HEK293 (cell line): Measurements from ENCODE around the gene PLEKHA8.

Experiments used
- CTCF ChIA-PET: fragments of 350-600 bp; formaldehyde crosslinking; extraction: SDS; loops from one replicate; lab custom pipeline; 2021; ENCODE audit warnings: antibody characterized with exemption; lab: Yijun Ruan, JAX
- POLR2A ChIA-PET: fragments of 300-600 bp; formaldehyde crosslinking; extraction: SDS; loops from one replicate; lab custom pipeline; 2020; ENCODE audit warnings: antibody characterized with exemption, inconsistent platforms; lab: Yijun Ruan, JAX
- H3K27ac ChIP-seq: fragments of 200-500 bp; sonication (Bioruptor generic); 2 replicates; pipeline ENCODE4 v1.5.1; 2014; ENCODE audit warnings: low read depth, low read length, control low read depth, inconsistent platforms; ENCODE audit errors: extremely low read depth
- H3K36me3 ChIP-seq, 2 experiments: fragments of 200-500 bp in 1 of 2; sonication (Bioruptor generic) in 1 of 2; 1 replicate in 1 of 2; 2 replicates in 1 of 2; pipeline ENCODE4 v1.5.1; 2014 to 2017; ENCODE audit warnings: inconsistent platforms in 2 of 2, low read length in 2 of 2; ENCODE audit not compliant: control insufficient read depth in 2 of 2, insufficient read depth in 1 of 2
- H3K4me1 ChIP-seq: fragments of 200-500 bp; sonication (Bioruptor generic); 2 replicates; pipeline ENCODE4 v1.5.1; 2014; ENCODE audit warnings: mild to moderate bottlenecking, low read length, inconsistent platforms; ENCODE audit not compliant: control insufficient read depth, insufficient read depth
- H3K4me3 ChIP-seq: 2 replicates; pipeline ENCODE4 v1.5.1; 2011; ENCODE audit warnings: low read depth, mild to moderate bottlenecking, control low read depth, low read length, moderate library complexity
- H3K9me3 ChIP-seq: fragments of 200-500 bp; sonication (Bioruptor generic); 2 replicates; pipeline ENCODE4 v1.5.1; 2014; ENCODE audit warnings: low read depth, low read length, inconsistent platforms; ENCODE audit not compliant: control insufficient read depth, insufficient read depth
- AEBP2 ChIP-seq: fragments of 450-650 bp; formaldehyde crosslinking; IDR thresholded peaks from 2 replicates; pipeline ENCODE4 v1.5.1; 2016; ENCODE audit warnings: missing biosample characterization, missing genetic modification characterization, borderline replicate concordance
- ATF2 ChIP-seq: fragments of 450-650 bp; formaldehyde crosslinking; IDR thresholded peaks from 2 replicates; pipeline ENCODE4 v1.5.1; 2016; ENCODE audit warnings: missing biosample characterization, missing genetic modification characterization, low read depth
- GLIS1 ChIP-seq: fragments of 450-650 bp; formaldehyde crosslinking; IDR thresholded peaks from 2 replicates; pipeline ENCODE4 v1.5.1; 2016; ENCODE audit warnings: missing biosample characterization, missing genetic modification characterization
- IKZF3 ChIP-seq: fragments of 450-650 bp; IDR thresholded peaks from 2 replicates; pipeline ENCODE4 v1.5.0; 2018; ENCODE audit warnings: missing biosample characterization, mild to moderate bottlenecking, missing genetic modification characterization, moderate library complexity
- KLF1 ChIP-seq: fragments of 450-650 bp; formaldehyde crosslinking; IDR thresholded peaks from 2 replicates; pipeline ENCODE4 v1.5.1; 2016; ENCODE audit warnings: missing biosample characterization, missing genetic modification characterization
- MZF1 ChIP-seq: fragments of 450-650 bp; formaldehyde crosslinking; IDR thresholded peaks from 2 replicates; pipeline ENCODE4 v1.5.1; 2017; ENCODE audit warnings: missing biosample characterization, missing genetic modification characterization, borderline replicate concordance
- ZBTB1 ChIP-seq: fragments of 450-650 bp; formaldehyde crosslinking; IDR thresholded peaks from 2 replicates; pipeline ENCODE4 v1.5.1; 2016; ENCODE audit warnings: missing biosample characterization, missing genetic modification characterization
- ZNF114 ChIP-seq: fragments of 450-650 bp; formaldehyde crosslinking; IDR thresholded peaks from 2 replicates; pipeline ENCODE4 v1.5.0; 2017; ENCODE audit warnings: missing biosample characterization, missing genetic modification characterization
- ZNF133 ChIP-seq: fragments of 450-650 bp; formaldehyde crosslinking; IDR thresholded peaks from 2 replicates; pipeline ENCODE4 v1.5.1; 2016; ENCODE audit warnings: missing biosample characterization, missing genetic modification characterization
- ZNF146 ChIP-seq: fragments of 450-650 bp; formaldehyde crosslinking; IDR thresholded peaks from 2 replicates; pipeline ENCODE4 v1.5.1; 2016; ENCODE audit warnings: missing biosample characterization, missing genetic modification characterization
- ZNF155 ChIP-seq: fragments of 450-650 bp; formaldehyde crosslinking; IDR thresholded peaks from 2 replicates; pipeline ENCODE4 v1.5.1; 2016; ENCODE audit warnings: missing biosample characterization, missing genetic modification characterization
- ZNF157 ChIP-seq: fragments of 450-650 bp; formaldehyde crosslinking; IDR thresholded peaks from 2 replicates; pipeline ENCODE4 v1.5.1; 2016; ENCODE audit warnings: missing biosample characterization, missing genetic modification characterization
- ZNF202 ChIP-seq: fragments of 450-650 bp; formaldehyde crosslinking; IDR thresholded peaks from 2 replicates; pipeline ENCODE4 v1.5.1; 2016; ENCODE audit warnings: missing biosample characterization, missing genetic modification characterization, borderline replicate concordance
- ZNF24 ChIP-seq: fragments of 450-650 bp; formaldehyde crosslinking; IDR thresholded peaks from 2 replicates; pipeline ENCODE4 v1.5.1; 2016; ENCODE audit warnings: missing biosample characterization, missing genetic modification characterization
- ZNF324 ChIP-seq: fragments of 450-650 bp; formaldehyde crosslinking; IDR thresholded peaks from 2 replicates; pipeline ENCODE4 v1.5.1; 2016; ENCODE audit warnings: missing biosample characterization, missing genetic modification characterization
- ZNF433 ChIP-seq: fragments of 450-650 bp; formaldehyde crosslinking; IDR thresholded peaks from 2 replicates; pipeline ENCODE4 v1.5.1; 2016; ENCODE audit warnings: missing biosample characterization, missing genetic modification characterization, low read depth
- ZNF510 ChIP-seq: fragments of 450-650 bp; formaldehyde crosslinking; IDR thresholded peaks from 2 replicates; pipeline ENCODE4 v1.5.1; 2018; ENCODE audit warnings: mild to moderate bottlenecking, missing genetic modification characterization, missing biosample characterization; ENCODE audit not compliant: insufficient replicate concordance
- ZNF544 ChIP-seq: fragments of 450-650 bp; formaldehyde crosslinking; IDR thresholded peaks from 2 replicates; pipeline ENCODE4 v1.5.0; 2017; ENCODE audit warnings: missing biosample characterization, missing genetic modification characterization
- ZNF548 ChIP-seq: fragments of 450-650 bp; formaldehyde crosslinking; IDR thresholded peaks from 2 replicates; pipeline ENCODE4 v1.5.1; 2016; ENCODE audit warnings: missing biosample characterization, missing genetic modification characterization
- ZNF571 ChIP-seq: fragments of 450-650 bp; formaldehyde crosslinking; IDR thresholded peaks from 2 replicates; pipeline ENCODE4 v1.5.0; 2017; ENCODE audit warnings: missing biosample characterization, missing genetic modification characterization
- ZNF830 ChIP-seq: fragments of 450-650 bp; IDR thresholded peaks from 2 replicates; pipeline ENCODE4 v1.5.0; 2018; ENCODE audit warnings: missing biosample characterization, missing genetic modification characterization, low read depth, mild to moderate bottlenecking, moderate library complexity
- ZSCAN16 ChIP-seq: fragments of 450-650 bp; formaldehyde crosslinking; IDR thresholded peaks from 2 replicates; pipeline ENCODE4 v1.5.1; 2016; ENCODE audit warnings: missing biosample characterization, missing genetic modification characterization
- TF ChIP-seq, protein P1 (sequence below): fragments of 450-650 bp; formaldehyde crosslinking; IDR thresholded peaks from 2 replicates; pipeline ENCODE4 v1.5.1; 2016; ENCODE audit warnings: missing biosample characterization, missing genetic modification characterization

The PLEKHA8 gene

GRCh38 chr7:30020535-30020934 lies 7.7 kb upstream of the PLEKHA8 start (continued):
- TF ChIP-seq, protein P1, sequence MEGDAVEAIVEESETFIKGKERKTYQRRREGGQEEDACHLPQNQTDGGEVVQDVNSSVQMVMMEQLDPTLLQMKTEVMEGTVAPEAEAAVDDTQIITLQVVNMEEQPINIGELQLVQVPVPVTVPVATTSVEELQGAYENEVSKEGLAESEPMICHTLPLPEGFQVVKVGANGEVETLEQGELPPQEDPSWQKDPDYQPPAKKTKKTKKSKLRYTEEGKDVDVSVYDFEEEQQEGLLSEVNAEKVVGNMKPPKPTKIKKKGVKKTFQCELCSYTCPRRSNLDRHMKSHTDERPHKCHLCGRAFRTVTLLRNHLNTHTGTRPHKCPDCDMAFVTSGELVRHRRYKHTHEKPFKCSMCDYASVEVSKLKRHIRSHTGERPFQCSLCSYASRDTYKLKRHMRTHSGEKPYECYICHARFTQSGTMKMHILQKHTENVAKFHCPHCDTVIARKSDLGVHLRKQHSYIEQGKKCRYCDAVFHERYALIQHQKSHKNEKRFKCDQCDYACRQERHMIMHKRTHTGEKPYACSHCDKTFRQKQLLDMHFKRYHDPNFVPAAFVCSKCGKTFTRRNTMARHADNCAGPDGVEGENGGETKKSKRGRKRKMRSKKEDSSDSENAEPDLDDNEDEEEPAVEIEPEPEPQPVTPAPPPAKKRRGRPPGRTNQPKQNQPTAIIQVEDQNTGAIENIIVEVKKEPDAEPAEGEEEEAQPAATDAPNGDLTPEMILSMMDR (tag by site-specific recombination), result no peak
- TF ChIP-seq ZNF133 (tag by site-specific recombination), result no peak
- TF ChIP-seq ZNF202 (tag by site-specific recombination), result no peak
- no peak for TF ChIP-seq ATF2
- TF ChIP-seq ZNF830 (tag by site-specific recombination), result no peak
- no peak for TF ChIP-seq ZNF510 (tag by site-specific recombination)
- no peak for TF ChIP-seq ZSCAN16 (tag by site-specific recombination)

DNA sequence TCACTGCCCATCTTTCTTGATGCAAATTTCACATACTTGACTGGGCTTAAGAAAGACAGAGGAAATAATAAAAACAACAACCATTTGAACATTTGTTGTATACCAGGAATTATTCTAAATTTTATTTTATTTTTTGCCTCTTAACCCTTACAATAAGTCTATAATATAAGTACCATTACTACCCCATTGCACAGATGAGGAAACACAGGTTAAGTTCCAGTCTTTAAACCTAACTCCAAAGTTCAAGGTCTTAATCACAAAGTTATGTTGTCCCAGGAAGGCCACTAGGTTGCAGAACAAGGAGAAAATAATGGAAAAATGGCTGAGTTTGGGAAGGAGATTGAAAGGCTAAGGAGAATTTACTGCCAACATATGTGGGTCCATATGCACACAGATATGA lies 5.2 kb upstream of the PLEKHA8 start:
- ChIA-PET CTCF (interaction anchor here (0.7 kb wide), 1 partner anchor 289 kb away, joined by 6 read pairs; no protein-coding TSS in a partner anchor), POLR2A (no interaction called here)
- H3K36me3 ChIP-seq, result peaks cover 0 to 6% of the 10 kb centered on the region in 2 experiments; a peak in 2 of 3 replicates
- no peak overlapping the region for H3K27ac ChIP-seq
- no peaks in the 10 kb centered on the region for H3K9me3 ChIP-seq
- 0 out of 2 replicates have a peak, but pooled peaks cover 5% of the 10 kb centered on the region for H3K4me1 ChIP-seq
- H3K4me3 ChIP-seq, result no peak overlapping the region
- TF ChIP-seq ZNF830 (tag by site-specific recombination), result no peak
- no peak for TF ChIP-seq ZNF433 (tag by site-specific recombination)
- TF ChIP-seq ZNF155 (tag by site-specific recombination), result no peak
- TF ChIP-seq ZBTB1, result no peak
- TF ChIP-seq IKZF3 (tag by site-specific recombination), result no peak
- TF ChIP-seq, all 188 proteins: peak for 0

DNA sequence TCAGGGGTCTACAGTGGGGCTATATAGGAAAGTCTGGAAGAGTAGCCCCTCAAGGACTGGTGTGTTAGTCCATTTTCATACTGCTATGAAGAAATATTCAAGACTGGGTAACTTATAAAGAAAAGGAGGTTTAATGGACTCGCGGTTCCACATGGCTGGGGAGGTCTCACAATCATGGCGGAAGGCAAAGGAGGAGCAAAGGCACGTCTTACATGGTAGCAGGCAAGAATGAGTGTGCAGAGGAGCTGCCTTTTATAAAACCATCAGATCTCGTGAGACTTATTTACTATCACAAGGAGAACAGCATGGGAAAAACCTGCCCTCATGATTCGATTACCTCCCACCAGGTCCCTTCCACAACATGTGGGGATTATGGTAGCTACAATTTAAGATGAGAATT lies 4.7 kb upstream of the PLEKHA8 start:
- Histone ChIP-seq H3K36me3 (peaks cover 0 to under 1% of the 10 kb centered on the region in 2 experiments; a peak in 2 of 3 replicates), H3K9me3 (no peaks in the 10 kb centered on the region), H3K27ac (no peak overlapping the region), H3K4me3 (no peak overlapping the region), H3K4me1 (0 out of 2 replicates have a peak, but pooled peaks cover 5% of the 10 kb centered on the region)
- POLR2A ChIA-PET, result interaction anchor here (0.5 kb wide), 1 partner anchor 461 kb away, joined by 5 read pairs; no protein-coding TSS in a partner anchor
- CTCF ChIA-PET, result no interaction called here
- TF ChIP-seq MZF1 (tag by site-specific recombination), result peak; percentile 33; the same call in 1 of the 2 replicates
- no peak for TF ChIP-seq KLF1 (tag by site-specific recombination)
- TF ChIP-seq GLIS1 (tag by site-specific recombination), result no peak
- no peak for TF ChIP-seq ZNF324 (tag by site-specific recombination)
- TF ChIP-seq, all 188 proteins: peak for 1

- Histone ChIP-seq H3K4me3 (peak within 1 kb of the TSS; percentile 88), H3K36me3 (no peaks in the 10 kb centered on the region; a peak in 1 of 3 replicates), H3K4me1 (peaks cover 10% of the 10 kb centered on the region; the same call in 1 of the 2 replicates), H3K27ac (peak within 1 kb of the TSS; percentile 47), H3K9me3 (no peaks in the 10 kb centered on the region)
- POLR2A ChIA-PET, result interaction anchor here (0.7 to 1.4 kb wide), 2 partner anchors 37 to 38 kb away, joined by 3 to 4 read pairs; partner anchors contain the start of gene SCRN1
- CTCF ChIA-PET, result interaction anchor here (0.8 kb wide), 1 partner anchor 144 kb away, joined by 3 read pairs; no protein-coding TSS in a partner anchor
- TF ChIP-seq ZNF24, result peak; percentile 49; the same call in 1 of the 2 replicates
- peak; percentile 64 for TF ChIP-seq GLIS1 (tag by site-specific recombination)
- TF ChIP-seq AEBP2, result no peak
- TF ChIP-seq ZNF510 (tag by site-specific recombination), result no peak
- TF ChIP-seq ZNF544 (tag by site-specific recombination), result no peak
- TF ChIP-seq ZNF571 (tag by site-specific recombination), result no peak
- TF ChIP-seq ZNF157 (tag by site-specific recombination), result no peak
- TF ChIP-seq ZNF114, result no peak
- no peak for TF ChIP-seq ZNF548
- no peak for TF ChIP-seq ZNF146
Measured at GRCh38 chr7:30026229-30027064, 1.8 kb upstream of the PLEKHA8 start, which contains the start of gene FKBP14. FKBP14 (minus strand) TSS chr7:30026702; CDS start chr7:30026508, 194 bp downstream.
